Dermis blood vessel endothelial cell (primary cell): ENCODE results near the gene ZBTB21. TPM values are rescaled to one million over a fixed set of nuclear protein-coding genes. Genes with fewer than 3 reads are reported as not detected.
A peak's percentile ranks its signal among the peaks of the same experiment; 100 is the strongest.
"Not testable (repeated sequence)": the region's sequence is repeated elsewhere in the genome, so short reads cannot be mapped to it uniquely, and the experiment has no call there.

ENCODE experiments used
- DNase-seq: peaks from one replicate; pipeline ENCODE4 v3.0.0; 2010
- total RNA-seq: library from RNA; depleted of rRNA; stranded (reverse); fragments of >200 nt; gene quantifications from 2 replicates; pipeline ENCODE4 v1.2.3, GENCODE V29; 2014

ZBTB21 gene
- total RNA-seq, 1 donor from 2014 or later: 6.1 TPM

- peak; percentile 29 for DNase-seq
These were observed 58.1 kb downstream of the ZBTB21 start for GRCh38 chr21:41951876-41952567.

GRCh38 chr21:41950941-41951351, 59.2 kb downstream of the ZBTB21 start:
- DNase-seq: no peak

- not testable (repeated sequence) for DNase-seq
These were observed 60.5 kb downstream of the ZBTB21 start for GRCh38 chr21:41949631-41950030.

- DNase-seq: no peak
These were observed 61.3 kb downstream of the ZBTB21 start for GRCh38 chr21:41948901-41949300.

- DNase-seq: peak; percentile 83
These were observed 61.9 kb downstream of the ZBTB21 start for GRCh38 chr21:41948078-41948895.

- DNase-seq: no peak
These were observed 64.2 kb downstream of the ZBTB21 start for GRCh38 chr21:41945982-41946381.

GRCh38 chr21:41943851-41944250, 66.3 kb downstream of the ZBTB21 start:
- DNase-seq: no peak

GRCh38 chr21:41942457-41942856, 67.7 kb downstream of the ZBTB21 start:
- no peak for DNase-seq

GRCh38 chr21:41941941-41942340, 68.2 kb downstream of the ZBTB21 start:
- DNase-seq: no peak

- no peak for DNase-seq
These were observed 69.7 kb downstream of the ZBTB21 start for GRCh38 chr21:41940431-41940830.

- DNase-seq: no peak
These were observed 70.8 kb downstream of the ZBTB21 start for GRCh38 chr21:41939391-41939790.

Other genes with a start within 250 kb of the ZBTB21 start
- gene RIPK4, start 243.3 kb downstream of the ZBTB21 start, total RNA-seq: 0.09 and 0.51 TPM in 2 replicates
- 5.8 and 7.3 TPM in 2 replicates for gene PRDM15, start 131.0 kb downstream of the ZBTB21 start, total RNA-seq
- 51.7 and 63.0 TPM in 2 replicates for gene C2CD2, start 56.3 kb downstream of the ZBTB21 start, total RNA-seq
- not detected in 2 replicates for gene UMODL1, start 61.0 kb upstream of the ZBTB21 start, total RNA-seq
- 81.6 and 111 TPM in 2 replicates for gene ABCG1, start 208.8 kb upstream of the ZBTB21 start, total RNA-seq